H1 (cell line): ENCODE results near the gene PCDHA1. TPM values are rescaled to one million over a fixed set of nuclear protein-coding genes. Genes with fewer than 3 reads are reported as not detected.

ENCODE experiments used
- CTCF ChIA-PET: fragments of 300-600 bp; sonication (Branson Sonifier 250); formaldehyde crosslinking; loops from one replicate; lab custom pipeline; 2021; ENCODE audit not compliant: partially characterized antibody; lab: Charles Lee
- POLR2A ChIA-PET: fragments of 300-600 bp; sonication (Branson Sonifier 250); formaldehyde crosslinking; loops from one replicate; lab custom pipeline; 2021; ENCODE audit warnings: inconsistent platforms; ENCODE audit not compliant: partially characterized antibody; lab: Charles Lee
- DNase-seq, 2 experiments: peaks; one replicate each; pipeline versions ENCODE4 v3.0.0 to v3.0.0-alpha.2; 2010 to 2022; ENCODE audit warnings: low spot score in 2 of 2, low read depth in 1 of 2, mixed read lengths in 1 of 2
- FAIRE-seq: peaks from 2 replicates; lab custom pipeline; 2011; peaks lifted over from hg19 to GRCh38; lab: Jason Lieb, UNC
- H2AFZ ChIP-seq: 2 replicates; pipeline ENCODE4 v1.8.1; 2012; ENCODE audit warnings: low read length, inconsistent platforms
- H2AK5ac ChIP-seq: 2 replicates; pipeline ENCODE4 v1.6.1; 2013; ENCODE audit warnings: low read depth, low read length
- H2BK120ac ChIP-seq: replicated peaks from 2 replicates; pipeline ENCODE3; 2013; ENCODE audit warnings: low read depth, low read length, inconsistent platforms
- H2BK12ac ChIP-seq: 2 replicates; pipeline ENCODE4 v1.6.1; 2013; ENCODE audit warnings: low read depth, low read length
- H2BK15ac ChIP-seq: 2 replicates; pipeline ENCODE4 v1.6.1; 2013; ENCODE audit warnings: low read length
- H2BK20ac ChIP-seq: 2 replicates; pipeline ENCODE4 v1.6.1; 2013; ENCODE audit warnings: low read length
- H2BK5ac ChIP-seq: 2 replicates; pipeline ENCODE4 v1.6.1; 2013; ENCODE audit warnings: low read depth, low read length
- H3K14ac ChIP-seq: 2 replicates; pipeline ENCODE4 v1.6.1; 2013; ENCODE audit warnings: inconsistent platforms; ENCODE audit not compliant: insufficient read length
- H3K18ac ChIP-seq: 2 replicates; pipeline ENCODE4 v1.6.1; 2013; ENCODE audit warnings: low read length; ENCODE audit errors: extremely low read depth
- H3K23ac ChIP-seq: 2 replicates; pipeline ENCODE4 v1.6.1; 2013; ENCODE audit warnings: inconsistent platforms; ENCODE audit not compliant: insufficient read length
- H3K23me2 ChIP-seq: 2 replicates; pipeline ENCODE4 v1.6.1; 2013; ENCODE audit warnings: low read depth, low read length
- H3K27ac ChIP-seq: 2 replicates; pipeline ENCODE4 v1.6.1; 2011; ENCODE audit warnings: low read depth, low read length, inconsistent platforms
- H3K27me3 ChIP-seq, 4 experiments: replicated peaks in 1 of 4; 1 replicate in 1 of 4; 2 replicates in 3 of 4; pipeline versions ENCODE4 v1.6.1 to v1.8.1; 2011 to 2013; ENCODE audit warnings: low read length in 3 of 4, mild to moderate bottlenecking in 3 of 4, inconsistent platforms in 2 of 4, mixed read lengths in 2 of 4, moderate library complexity in 1 of 4; ENCODE audit not compliant: control insufficient read depth in 3 of 4, insufficient read depth in 3 of 4; ENCODE audit errors: extremely low read depth in 1 of 4
- H3K36me3 ChIP-seq, 4 experiments: 2 replicates each; pipeline versions ENCODE4 v1.6.1 to v1.8.1; 2011 to 2013; ENCODE audit warnings: mild to moderate bottlenecking in 4 of 4, low read length in 3 of 4, moderate library complexity in 2 of 4, control low read depth in 1 of 4, inconsistent platforms in 1 of 4; ENCODE audit not compliant: insufficient read depth in 4 of 4, control insufficient read depth in 2 of 4
- H3K4ac ChIP-seq: replicated peaks from 2 replicates; pipeline ENCODE3; 2013; ENCODE audit warnings: low read length, low read depth, mixed read lengths, inconsistent platforms; ENCODE audit not compliant: insufficient read length
- H3K4me1 ChIP-seq, 4 experiments: replicated peaks in 1 of 4; 1 replicate in 1 of 4; 2 replicates in 3 of 4; pipeline versions ENCODE4 v1.6.1 to v1.8.1; 2011 to 2013; ENCODE audit warnings: low read length in 3 of 4, inconsistent platforms in 2 of 4, mixed read lengths in 1 of 4; ENCODE audit not compliant: insufficient read depth in 4 of 4, control insufficient read depth in 3 of 4
- H3K4me2 ChIP-seq, 2 experiments: 2 replicates each; pipeline versions ENCODE4 v1.6.1 to v1.8.1; 2011 to 2013; ENCODE audit warnings: low read depth in 2 of 2, low read length in 2 of 2, control low read depth in 1 of 2, inconsistent platforms in 1 of 2, mild to moderate bottlenecking in 1 of 2; ENCODE audit not compliant: insufficient read depth in 1 of 2
- H3K4me3 ChIP-seq, 4 experiments: fragments of 200-600, 300-600 bp in 1 of 4; sonication (generic), shearing (Covaris generic), sonication (Bioruptor Twin) in 1 of 4; 2 replicates each; pipeline versions ENCODE4 v1.5.1 to v1.8.1; 2011 to 2016; ENCODE audit warnings: low read length in 4 of 4, low read depth in 3 of 4, control low read depth in 2 of 4, inconsistent platforms in 2 of 4, mild to moderate bottlenecking in 2 of 4, mixed read lengths in 1 of 4, moderate library complexity in 1 of 4; ENCODE audit not compliant: insufficient read depth in 2 of 4; ENCODE audit errors: extremely low read depth in 1 of 4
- H3K56ac ChIP-seq: replicated peaks from 2 replicates; pipeline ENCODE3; 2013; ENCODE audit warnings: low read depth, mild to moderate bottlenecking, mixed read lengths, low read length, inconsistent platforms; ENCODE audit not compliant: insufficient read length
- H3K79me1 ChIP-seq: 2 replicates; pipeline ENCODE4 v1.6.1; 2013; ENCODE audit warnings: low read depth, low read length, control low read depth
- H3K79me2 ChIP-seq, 2 experiments: 2 replicates each; pipeline versions ENCODE4 v1.6.1 to v1.8.1; 2012 to 2013; ENCODE audit warnings: low read length in 2 of 2, mild to moderate bottlenecking in 2 of 2, inconsistent platforms in 1 of 2; ENCODE audit not compliant: insufficient read depth in 2 of 2, control insufficient read depth in 1 of 2
- H3K9ac ChIP-seq, 4 experiments: replicated peaks in 1 of 4; 1 replicate in 1 of 4; 2 replicates in 3 of 4; pipeline versions ENCODE4 v1.6.1 to v1.8.1; 2011 to 2013; ENCODE audit warnings: low read depth in 3 of 4, low read length in 3 of 4, control low read depth in 2 of 4, mild to moderate bottlenecking in 2 of 4, moderate library complexity in 2 of 4, inconsistent platforms in 1 of 4; ENCODE audit errors: extremely low read depth in 1 of 4
- H3K9me3 ChIP-seq, 2 experiments: 2 replicates each; pipeline versions ENCODE4 v1.6.1 to v1.8.1; 2012 to 2013; ENCODE audit warnings: mild to moderate bottlenecking in 2 of 2, moderate library complexity in 2 of 2, control low read depth in 1 of 2, inconsistent platforms in 1 of 2, low read depth in 1 of 2, low read length in 1 of 2, mixed read lengths in 1 of 2; ENCODE audit not compliant: insufficient read depth in 2 of 2
- H4K20me1 ChIP-seq, 2 experiments: replicated peaks in 1 of 2; 2 replicates each; pipeline versions ENCODE3 to v1.8.1; 2011 to 2013; ENCODE audit warnings: inconsistent platforms in 2 of 2, low read length in 2 of 2, mild to moderate bottlenecking in 1 of 2; ENCODE audit not compliant: insufficient read depth in 2 of 2, control insufficient read depth in 1 of 2
- H4K5ac ChIP-seq: 2 replicates; pipeline ENCODE4 v1.6.1; 2013; ENCODE audit warnings: low read length, low read depth, mixed read lengths, inconsistent platforms; ENCODE audit not compliant: insufficient read length
- H4K8ac ChIP-seq: 2 replicates; pipeline ENCODE4 v1.8.0; 2013; ENCODE audit warnings: mild to moderate bottlenecking, moderate library complexity, low read length, inconsistent platforms; ENCODE audit not compliant: insufficient read depth; ENCODE audit errors: extremely low read depth
- H4K91ac ChIP-seq: replicated peaks from 2 replicates; pipeline ENCODE3; 2013; ENCODE audit warnings: low read length, mixed read lengths, inconsistent platforms; ENCODE audit not compliant: insufficient read length
- BACH1 ChIP-seq: IDR thresholded peaks from 2 replicates; pipeline ENCODE4 v1.6.1; 2012; ENCODE audit warnings: low read length, improper control_type of control experiment
- WGBS, 2 experiments: shearing (Covaris generic) in 1 of 2; methylation state at CpG; one replicate each; pipeline versions ENCODE4 v1.1.6 to v1.1.7; 2013 to 2015; ENCODE audit warnings: low lambda C conversion rate in 2 of 2, mixed read lengths in 2 of 2, inconsistent platforms in 1 of 2, low coverage in 1 of 2, missing lambda C conversion rate in 1 of 2; ENCODE audit not compliant: insufficient replicate concordance in 2 of 2, insufficient coverage in 1 of 2, insufficient read length in 1 of 2; ENCODE audit errors: extremely low coverage in 1 of 2, missing lambda C conversion rate in 1 of 2; 5-methylcytosine and 5-hydroxymethylcytosine counted together
- polyA plus RNA-seq, 7 experiments: library from polyadenylated mRNA; depleted of rRNA in 3 of 7; stranded (reverse) in 5 of 7; unstranded in 2 of 7; fragments of >200 nt in 5 of 7; fragments of 200-250 nt in 2 of 7; gene quantifications; 1 replicate in 5 of 7; 2 replicates in 1 of 7; 4 replicates in 1 of 7; pipeline versions ENCODE4 v1.2.1 to v1.2.3, GENCODE V29; 2011 to 2013; ENCODE audit warnings: missing spikeins in 2 of 7, mixed read lengths in 2 of 7
- total RNA-seq: library from RNA; stranded (reverse); fragmentation: NEBNext Ultra II Directional; extraction: Animal tissue kit (Norgen Biotek cat#: 25700); gene quantifications from 2 replicates; pipeline ENCODE4 v1.2.1, GENCODE V29; 2021

Gene PCDHA1
- total and polyA plus RNA-seq, 2 of the 8 experiments (the other 6 are each of a cell fraction or from before 2014, with no cell fraction given) = 0.23 to 0.50 TPM

DNA sequence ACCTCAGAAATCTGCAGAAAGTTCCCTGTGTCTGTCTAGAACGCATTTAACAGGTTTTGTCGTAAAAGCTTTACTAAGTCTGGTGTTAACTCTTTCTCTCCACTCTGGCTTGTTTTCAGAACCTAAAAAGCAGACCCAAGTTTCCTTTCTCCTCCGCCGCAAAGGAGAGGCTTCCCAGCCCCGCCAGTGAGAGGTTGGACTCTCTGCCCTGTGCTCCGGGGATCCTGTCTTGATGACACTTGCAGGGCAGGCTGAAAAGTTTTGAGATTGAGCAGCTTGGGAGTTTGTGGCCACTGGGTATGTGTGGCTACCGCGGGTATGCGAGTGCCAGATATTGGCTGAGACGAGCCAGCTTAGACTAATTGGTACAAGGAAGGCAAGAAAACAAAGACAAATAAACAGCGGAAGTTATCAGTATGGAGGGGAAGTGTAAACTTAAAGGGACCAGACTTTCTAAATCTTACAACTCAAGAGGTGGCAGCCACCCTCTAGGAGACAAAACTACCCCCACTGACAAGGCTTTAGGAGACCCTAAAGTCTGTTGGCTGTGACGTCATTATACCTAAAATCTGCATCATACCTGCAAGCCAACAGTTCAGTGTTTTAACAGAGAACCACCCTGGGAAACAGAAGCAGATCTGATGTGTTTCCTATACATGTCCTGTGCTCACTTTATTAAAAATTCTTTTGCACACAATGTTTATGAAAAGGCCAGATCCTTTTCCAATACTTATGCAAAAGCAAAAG, 224.3 kb downstream of the PCDHA1 start:
- peaks cover 0 to under 1% (median under 1%) of the 10 kb centered on the region in 4 experiments; a peak in 5 of 7 replicates for H3K4me1 ChIP-seq
- no peak overlapping the region for H3K27ac ChIP-seq

More for the DNA sequence above, 224.3 kb downstream of the PCDHA1 start:
- Histone ChIP-seq H3K14ac (no peak overlapping the region), H3K18ac (no peak overlapping the region), H2BK20ac (no peak overlapping the region), H2BK120ac (no peak overlapping the region), H4K91ac (no peak overlapping the region), H2BK5ac (no peak overlapping the region), H3K9ac (no peak overlapping the region), H3K27me3 (no peaks in the 10 kb centered on the region), H3K36me3 (no peaks in the 10 kb centered on the region), H3K23me2 (no peaks in the 10 kb centered on the region), H4K5ac (no peak overlapping the region), H4K20me1 (no peaks in the 10 kb centered on the region), H3K4ac (no peak overlapping the region), H3K79me1 (no peaks in the 10 kb centered on the region), H3K23ac (no peak overlapping the region), H3K9me3 (no peaks in the 10 kb centered on the region; a peak in 1 of 4 replicates), H3K4me2 (no peak overlapping the region), H3K79me2 (no peaks in the 10 kb centered on the region), H2AFZ (no peak overlapping the region), H3K4me3 (no peak overlapping the region), H2AK5ac (no peak overlapping the region), H2BK12ac (no peak overlapping the region), H3K56ac (no peak overlapping the region), H2BK15ac (no peak overlapping the region), H4K8ac (no peak overlapping the region)
- WGBS, 2 experiments = 93% methylated on average over 12 of the region's 12 CpGs; no CpG with 5 or more reads in 1 of the 2 experiments
- DNase-seq (no peak), FAIRE-seq (no peak)
- TF ChIP-seq BACH1 = no peak
- CTCF ChIA-PET = interaction anchor here (1.1 to 2.5 kb wide), 4 partner anchors 10 to 141 kb away, joined by 4 to 7 read pairs (median 6); partner anchors contain the start of gene PCDHA11
- POLR2A ChIA-PET = interaction anchor here (1.9 to 3.1 kb wide), 2 partner anchors 8 to 40 kb away, joined by 3 to 12 read pairs; no protein-coding TSS in a partner anchor
